ENCODE data around the gene TMA16.
"Not testable (repeated sequence)": the region's sequence is repeated elsewhere in the genome, so short reads cannot be mapped to it uniquely, and the experiment has no call there.

Gene TMA16

DNA sequence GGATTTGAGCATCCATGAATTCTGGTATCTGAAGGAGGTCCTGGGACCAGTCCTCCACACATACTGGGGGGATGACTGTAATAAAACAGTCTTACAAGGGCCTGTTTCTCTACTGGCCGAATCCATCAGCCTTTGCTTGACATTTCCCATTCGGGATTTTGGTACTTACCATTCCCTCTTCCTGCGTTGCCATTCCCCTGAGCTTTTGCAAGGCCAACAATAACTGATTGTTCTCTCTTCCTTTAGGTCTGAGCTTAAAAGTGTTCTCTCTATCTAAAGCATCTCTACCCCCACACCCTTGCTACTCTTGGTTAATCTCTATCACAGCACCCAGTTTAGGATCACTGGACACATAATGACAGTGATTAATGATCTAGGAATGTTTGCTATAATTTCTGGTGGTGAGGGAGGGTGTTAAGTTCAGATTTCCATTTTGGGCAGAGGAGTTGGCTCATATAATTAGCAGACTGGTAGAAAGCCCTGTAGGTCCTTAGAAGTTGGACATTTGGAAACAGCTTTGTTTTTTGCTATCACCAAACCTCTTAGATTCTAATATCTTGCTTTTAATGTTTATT lies 29.4 kb downstream of the TMA16 start:
- DNase-seq = no peak

- DNase-seq = no peak
Observed at GRCh38 chr4:163525982-163526381, 31.5 kb downstream of the TMA16 start.

DNA sequence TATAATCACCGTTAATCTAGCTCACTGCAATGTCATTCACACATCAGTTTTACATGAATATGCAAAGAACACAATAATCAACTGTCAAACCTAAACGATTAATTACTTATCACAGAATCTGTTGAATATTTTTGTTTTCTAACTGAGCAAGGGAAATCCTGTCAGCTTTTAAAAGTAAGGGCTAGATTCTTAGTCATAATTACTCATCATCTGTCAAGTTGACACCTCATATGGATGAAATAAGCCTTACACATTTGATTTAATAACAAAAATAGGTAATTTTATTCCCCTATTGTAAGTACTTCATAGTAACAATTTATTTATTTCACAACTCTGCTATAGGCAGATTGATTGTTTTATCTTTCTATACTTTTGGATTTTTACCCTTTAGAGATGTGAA lies 32.7 kb downstream of the TMA16 start:
- DNase-seq = no peak

DNA sequence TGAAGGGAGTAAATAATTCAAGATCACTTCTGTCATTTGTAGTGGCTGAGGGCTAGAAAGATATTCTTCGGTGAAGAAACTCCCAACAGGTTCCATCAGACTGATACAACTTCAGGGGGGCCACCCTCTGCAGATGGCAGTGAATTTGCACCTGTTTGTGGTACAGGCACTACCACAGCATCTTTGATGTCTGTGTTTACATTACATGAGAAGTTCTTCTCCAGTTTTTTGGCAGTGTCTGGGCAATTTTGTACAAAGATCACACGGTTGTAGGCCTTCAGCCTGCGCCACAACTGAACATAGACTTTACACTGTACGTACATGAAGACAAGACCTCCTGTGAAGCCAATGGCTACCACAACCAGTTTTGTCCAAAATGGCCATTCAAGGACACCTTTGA lies 34.2 kb downstream of the TMA16 start:
- DNase-seq = no peak

DNA sequence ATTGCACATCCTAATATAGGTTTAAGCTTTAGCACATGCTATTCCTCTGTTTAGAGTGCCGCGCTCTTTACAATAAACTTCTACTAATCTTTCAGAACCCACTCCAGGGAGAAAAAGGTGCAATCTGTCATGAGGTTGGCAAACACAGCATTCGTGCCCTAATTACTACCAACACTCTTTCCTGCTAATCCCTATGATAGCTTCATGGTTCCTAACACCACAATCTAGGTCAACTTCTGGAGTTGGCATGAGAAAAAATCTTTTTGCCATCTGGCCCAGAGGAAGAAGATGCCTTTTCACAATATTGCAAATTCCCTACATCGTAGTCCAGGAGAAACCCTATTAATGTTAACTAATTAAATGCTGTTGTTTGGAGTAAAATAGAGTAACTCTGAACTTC lies 39.6 kb downstream of the TMA16 start:
- DNase-seq = no peak

DNA sequence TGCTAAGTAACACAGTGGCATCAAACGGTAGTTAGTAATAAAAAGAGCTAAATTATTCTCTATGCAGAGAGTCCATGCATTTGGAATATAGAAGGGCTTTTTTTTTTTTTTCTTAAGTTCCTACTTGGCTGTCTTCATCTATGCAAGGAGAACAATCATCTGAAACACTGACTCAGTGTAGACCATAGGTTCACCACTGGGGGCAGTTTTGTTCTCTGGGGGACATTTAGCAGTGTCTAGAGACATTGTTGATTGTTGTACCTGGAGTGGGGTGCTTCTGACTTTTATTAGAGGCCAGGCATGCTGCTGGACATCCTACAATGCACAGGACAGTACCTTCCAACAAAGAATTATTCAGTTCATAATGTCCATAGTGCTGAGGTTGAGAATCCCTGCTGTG lies 41.2 kb downstream of the TMA16 start:
- DNase-seq = no peak

DNA sequence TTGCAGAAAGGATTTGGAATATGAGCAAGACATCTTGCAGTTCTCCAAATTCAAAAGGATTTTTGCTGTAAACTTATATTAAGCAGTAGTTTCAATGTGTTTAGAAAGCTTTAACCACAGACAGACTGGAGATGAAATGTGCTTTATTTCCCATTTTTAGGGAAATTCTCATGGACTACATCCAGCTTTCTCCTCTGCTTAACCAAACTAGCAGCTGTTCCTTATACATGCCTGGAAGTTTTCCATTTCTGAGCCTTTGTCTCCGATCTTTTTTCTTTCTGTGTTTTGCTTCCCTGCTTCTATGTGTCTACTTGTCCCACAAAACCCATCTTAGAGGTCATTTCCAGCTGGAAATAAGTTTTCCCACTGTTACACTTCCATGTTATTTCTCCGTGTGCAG lies 41.6 kb downstream of the TMA16 start:
- DNase-seq = no peak

DNA sequence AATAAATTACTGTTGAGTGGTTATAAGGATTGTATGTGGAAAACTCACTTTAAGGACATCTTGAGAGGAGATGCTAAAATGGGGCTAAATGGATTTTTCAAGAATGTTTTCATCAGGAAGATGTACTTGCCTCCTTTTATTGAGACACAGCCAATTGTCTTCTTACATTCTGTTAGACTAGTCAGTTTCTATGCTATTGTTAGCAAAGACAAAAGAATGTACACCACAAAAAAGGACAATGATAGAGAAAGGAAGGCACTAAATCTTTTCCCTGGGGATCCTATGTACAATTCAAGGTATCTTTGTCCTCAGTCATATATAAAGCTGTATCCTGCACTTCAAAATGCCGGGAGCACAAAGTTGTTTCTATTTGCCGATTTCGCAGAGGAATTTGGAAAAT lies 42.6 kb downstream of the TMA16 start:
- DNase-seq = no peak

GRCh38 chr4:163538820-163539219 lies 44.3 kb downstream of the TMA16 start:
- DNase-seq = not testable (repeated sequence)

DNA sequence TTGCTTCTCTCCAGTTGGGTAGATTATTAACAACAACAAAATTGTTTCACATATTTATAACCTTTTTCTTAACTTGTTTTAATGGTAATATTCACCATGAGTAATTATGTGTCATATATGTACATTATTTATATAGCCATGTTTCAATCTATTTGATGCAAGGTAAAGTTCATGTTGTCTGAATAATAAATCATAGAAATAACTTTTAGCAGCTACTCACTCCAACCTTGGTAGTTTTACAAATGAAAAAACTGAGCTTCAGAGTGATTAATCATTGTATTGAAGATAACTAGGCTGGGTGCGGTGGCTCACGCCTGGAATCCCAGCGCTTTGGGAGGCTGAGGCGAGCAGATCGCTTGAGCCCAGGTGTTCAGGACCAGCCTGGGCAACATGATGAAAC lies 46.0 kb downstream of the TMA16 start:
- no peak for DNase-seq

GRCh38 chr4:163540977-163541376 lies 46.5 kb downstream of the TMA16 start:
- no peak for DNase-seq

DNA sequence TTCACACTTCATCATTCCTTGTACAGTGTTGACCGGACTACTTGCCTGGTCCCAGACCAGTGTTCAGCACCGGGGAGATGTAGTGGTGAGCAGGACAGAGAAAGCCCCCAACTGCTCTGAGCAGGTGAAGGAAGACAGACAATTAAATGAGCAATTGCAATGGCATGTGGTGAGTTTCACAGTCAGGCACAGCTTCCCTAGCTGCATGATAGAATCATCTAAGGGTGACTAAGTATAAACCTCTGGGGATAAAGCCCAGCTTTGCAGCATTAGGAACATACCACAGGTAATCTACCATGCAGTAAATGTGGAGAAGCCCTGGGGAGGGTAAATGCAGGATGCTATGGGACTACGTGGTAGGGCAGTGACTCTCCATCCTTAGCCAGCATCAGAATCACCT lies 47.8 kb downstream of the TMA16 start:
- DNase-seq = no peak

DNA sequence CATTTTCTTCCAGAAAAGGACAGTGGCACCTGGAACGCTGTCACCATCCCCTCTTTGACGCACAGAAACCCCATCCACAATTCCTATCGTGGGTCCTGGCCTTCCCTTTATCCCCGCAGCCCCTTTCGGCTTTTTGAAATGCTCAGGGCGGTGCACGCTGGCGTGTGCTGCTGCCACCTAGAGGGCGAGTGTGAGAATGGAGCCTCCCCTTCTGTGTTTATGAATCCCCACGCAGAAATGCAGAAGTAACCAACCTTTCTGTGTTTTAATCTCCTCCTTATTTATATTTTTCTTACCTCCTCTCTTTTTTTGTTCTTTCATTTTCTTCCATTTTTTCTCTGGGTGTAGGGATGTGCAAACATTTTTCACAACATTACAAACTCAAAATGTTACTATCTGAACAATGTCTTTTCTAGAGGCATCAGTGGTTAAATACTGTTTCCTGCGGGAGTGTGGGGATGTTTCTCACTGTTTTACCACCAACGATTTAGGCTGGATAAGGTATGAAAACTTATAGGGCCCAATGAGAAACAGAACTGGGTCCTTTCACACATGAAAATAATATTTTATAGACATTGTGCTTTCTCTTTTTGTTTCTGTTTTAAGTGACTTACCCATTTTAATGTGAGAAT lies 50.0 kb downstream of the TMA16 start:
- DNase-seq = peak; percentile 66

DNA sequence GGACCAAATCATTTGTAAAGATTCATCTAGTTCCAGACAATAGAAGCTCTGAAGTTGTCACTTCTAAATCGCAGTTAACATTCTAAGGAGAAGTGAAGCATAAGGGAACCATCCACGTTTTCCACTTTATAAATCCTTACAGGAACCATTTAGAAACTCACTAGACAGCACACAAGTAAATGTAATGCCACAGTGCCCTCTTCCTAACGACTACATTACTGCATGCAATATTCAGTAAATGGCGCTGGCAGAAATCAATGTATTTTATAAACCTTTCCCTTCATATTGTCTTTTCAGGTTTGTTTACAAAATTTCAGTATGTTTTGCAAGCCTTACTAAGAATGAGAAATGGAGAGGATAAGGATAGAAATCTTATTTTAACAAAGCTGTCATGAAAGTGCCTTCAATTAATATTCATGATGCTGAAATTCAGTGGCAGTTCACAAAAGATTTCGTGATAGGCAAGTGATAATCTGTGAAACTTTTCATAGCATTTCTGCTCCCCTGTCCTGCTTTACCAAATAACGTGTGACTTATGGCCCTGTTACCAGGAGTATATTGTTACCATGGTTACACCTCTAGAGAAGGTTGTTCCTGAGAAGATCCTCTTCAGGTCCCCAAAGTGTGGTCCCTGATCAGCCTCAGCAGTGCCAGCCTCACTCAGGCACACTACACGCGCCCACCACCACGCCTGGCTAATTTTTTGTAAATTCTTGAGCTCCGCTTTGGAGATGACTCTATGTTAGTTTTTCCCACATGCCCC lies 54.2 kb downstream of the TMA16 start:
- DNase-seq = peak; percentile 69

GRCh38 chr4:163550869-163551267 lies 56.4 kb downstream of the TMA16 start:
- DNase-seq = no peak

GRCh38 chr4:163553146-163553545 lies 58.7 kb downstream of the TMA16 start:
- no peak for DNase-seq

DNA sequence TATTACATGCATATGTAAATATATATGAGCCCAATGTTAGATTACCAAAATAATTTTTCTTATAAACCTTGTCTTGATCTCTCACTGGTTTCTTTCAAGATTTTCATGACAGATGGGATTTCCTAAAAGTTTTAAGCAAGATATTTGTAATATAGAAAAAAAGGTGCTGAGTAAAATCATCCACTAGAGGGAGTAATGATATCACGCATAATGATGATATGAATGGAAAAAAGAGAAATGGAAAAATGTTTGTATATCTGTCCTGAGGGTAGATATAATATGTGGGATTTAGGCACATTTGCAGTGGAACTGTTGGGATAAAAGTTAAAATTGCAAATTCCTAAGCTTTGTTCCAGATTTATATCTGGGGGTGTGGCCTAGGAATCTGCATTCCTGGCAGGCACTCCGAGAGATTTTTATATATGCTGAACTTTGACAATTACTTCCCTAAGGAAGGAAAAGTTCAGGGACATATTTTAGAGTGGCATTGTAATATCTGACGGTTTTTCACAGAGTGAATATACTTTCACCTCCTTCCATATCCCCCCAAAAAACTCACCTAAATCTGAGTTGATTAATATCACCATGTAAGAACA lies 60.5 kb downstream of the TMA16 start:
- peak; percentile 54 for DNase-seq

- DNase-seq = peak; percentile 15
Observed at GRCh38 chr4:163556177-163556576, 61.7 kb downstream of the TMA16 start.

DNA sequence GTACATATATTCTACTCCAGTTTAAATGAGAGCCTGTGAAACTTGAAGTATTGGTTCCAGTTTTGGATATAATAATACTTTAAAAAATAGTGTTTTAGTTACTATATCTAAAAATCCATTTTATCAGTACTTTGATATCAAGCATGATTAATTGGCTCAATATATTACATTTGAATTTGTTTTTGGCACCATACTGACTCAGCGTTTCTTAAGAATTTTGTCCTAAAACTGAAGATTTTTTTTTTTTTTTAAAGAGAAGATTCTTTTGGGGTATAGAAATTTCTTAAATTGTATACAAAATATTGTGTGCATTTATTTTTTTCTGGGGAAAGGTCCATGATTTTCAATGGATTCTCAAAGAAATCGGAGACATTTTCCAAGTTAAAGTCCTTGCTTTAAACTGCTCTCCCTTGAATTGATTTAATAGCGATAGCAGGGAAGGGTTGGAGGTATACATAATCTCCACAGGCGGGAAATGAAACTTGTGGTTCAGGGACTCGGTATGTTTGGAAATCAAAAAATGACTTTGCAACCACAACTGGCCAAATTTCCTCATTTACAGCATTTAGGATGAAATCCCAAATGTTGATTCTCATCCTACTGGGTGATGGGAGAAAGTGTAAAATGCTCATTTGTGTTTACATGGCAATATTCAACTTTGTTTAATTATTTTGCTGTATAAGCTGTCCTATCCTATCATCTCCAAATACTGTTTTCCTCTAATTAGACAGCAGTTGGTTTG lies 62.3 kb downstream of the TMA16 start:
- no peak for DNase-seq

DNA sequence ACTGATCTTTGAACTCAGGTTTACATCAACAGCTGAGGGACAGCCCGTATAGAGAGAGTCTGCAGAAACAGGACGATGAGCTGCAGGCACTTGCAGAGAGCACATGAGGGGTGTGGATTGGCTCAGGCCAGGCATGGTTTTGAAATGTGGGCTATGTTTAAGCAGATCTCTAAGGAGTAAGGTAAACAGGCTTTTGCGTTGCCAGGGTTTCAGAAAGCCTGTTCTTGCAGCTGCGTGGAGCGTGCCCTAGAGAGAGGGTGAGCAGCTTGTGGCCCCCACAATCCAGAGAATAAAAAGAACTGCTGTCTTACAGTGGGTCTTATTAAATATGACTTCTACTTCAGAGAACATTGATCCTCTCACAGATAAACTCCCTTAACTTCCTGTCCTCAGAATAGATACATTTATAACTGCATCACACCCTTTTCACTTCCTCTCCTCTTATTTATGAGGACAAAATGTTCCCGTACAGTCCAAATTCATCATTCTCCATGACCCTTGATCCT lies 64.1 kb downstream of the TMA16 start:
- peak; percentile 23 for DNase-seq

DNA sequence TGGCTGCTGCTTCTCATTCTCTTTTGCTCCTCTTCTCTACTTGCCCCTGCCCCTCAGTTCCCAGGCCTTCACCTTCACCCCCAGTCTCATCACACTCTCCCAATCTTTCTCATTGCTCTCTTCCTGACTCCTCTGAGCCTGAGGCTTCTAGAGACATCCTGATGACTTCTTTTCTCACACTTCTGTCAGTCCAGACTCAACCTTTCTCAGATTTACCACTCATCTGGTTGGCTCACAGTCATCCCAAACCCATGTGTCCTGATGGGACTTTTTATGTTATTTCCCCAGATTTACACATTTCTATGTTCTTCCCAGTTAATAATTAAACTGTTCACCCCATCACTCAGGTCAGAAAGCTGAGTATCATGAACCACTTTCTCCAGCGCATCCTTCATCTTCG lies 68.0 kb downstream of the TMA16 start:
- no peak for DNase-seq

DNA sequence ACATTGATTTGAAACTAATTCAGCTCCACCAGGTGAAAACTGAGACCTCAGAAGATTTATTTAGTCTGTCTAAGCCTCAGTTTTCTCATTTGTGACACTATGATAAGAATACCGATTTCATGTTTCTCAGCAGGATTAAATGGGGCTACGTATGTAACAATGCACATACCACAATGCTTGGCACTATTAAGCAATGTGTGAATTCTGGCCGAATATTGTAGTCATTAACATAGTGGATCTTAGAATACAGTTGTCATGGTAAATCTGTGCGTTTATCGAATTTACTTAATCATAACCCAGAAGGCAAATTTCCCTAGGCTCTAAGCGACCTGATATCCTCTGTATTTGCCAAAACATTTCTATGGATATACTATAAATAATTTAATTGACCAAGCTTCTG lies 69.1 kb downstream of the TMA16 start:
- no peak for DNase-seq

- no peak for DNase-seq
Observed at GRCh38 chr4:163564221-163564720, 69.8 kb downstream of the TMA16 start.
